Peyer's patch (tissue), 4 donors: ENCODE measurements around the gene SLC50A1.

Experiments
- POLR2A ChIP-seq, 2 donors: fragments of 450-650 bp; IDR thresholded peaks; one replicate each; pipeline ENCODE4 v1.5.1; 2017; ENCODE audit warnings: antibody characterized with exemption in 2 of 2, mild to moderate bottlenecking in 2 of 2, moderate library complexity in 2 of 2
- TF ChIP-seq, protein P1 (sequence below), 6 experiments: fragments of 450-650 bp in 4 of 6; fragments of 200-600 bp in 2 of 6; sonication (generic) in 1 of 6; IDR thresholded peaks; one replicate each; pipeline ENCODE4 v1.5.1; 2017 to 2019; ENCODE audit warnings: antibody characterized with exemption in 6 of 6, mild to moderate bottlenecking in 3 of 6, moderate library complexity in 1 of 6

GRCh38 chr1:155133799-155134281, 1.8 kb upstream of the SLC50A1 start:
- TF ChIP-seq, protein P1, sequence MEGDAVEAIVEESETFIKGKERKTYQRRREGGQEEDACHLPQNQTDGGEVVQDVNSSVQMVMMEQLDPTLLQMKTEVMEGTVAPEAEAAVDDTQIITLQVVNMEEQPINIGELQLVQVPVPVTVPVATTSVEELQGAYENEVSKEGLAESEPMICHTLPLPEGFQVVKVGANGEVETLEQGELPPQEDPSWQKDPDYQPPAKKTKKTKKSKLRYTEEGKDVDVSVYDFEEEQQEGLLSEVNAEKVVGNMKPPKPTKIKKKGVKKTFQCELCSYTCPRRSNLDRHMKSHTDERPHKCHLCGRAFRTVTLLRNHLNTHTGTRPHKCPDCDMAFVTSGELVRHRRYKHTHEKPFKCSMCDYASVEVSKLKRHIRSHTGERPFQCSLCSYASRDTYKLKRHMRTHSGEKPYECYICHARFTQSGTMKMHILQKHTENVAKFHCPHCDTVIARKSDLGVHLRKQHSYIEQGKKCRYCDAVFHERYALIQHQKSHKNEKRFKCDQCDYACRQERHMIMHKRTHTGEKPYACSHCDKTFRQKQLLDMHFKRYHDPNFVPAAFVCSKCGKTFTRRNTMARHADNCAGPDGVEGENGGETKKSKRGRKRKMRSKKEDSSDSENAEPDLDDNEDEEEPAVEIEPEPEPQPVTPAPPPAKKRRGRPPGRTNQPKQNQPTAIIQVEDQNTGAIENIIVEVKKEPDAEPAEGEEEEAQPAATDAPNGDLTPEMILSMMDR (IDR thresholded peaks at IDR 0.05): no peak
- peak in 1 of 2 donors; percentile 8 for TF ChIP-seq POLR2A (IDR thresholded peaks at IDR 0.05)
